ENCODE measurements around the gene ZNF287. TPM values are rescaled to one million over a fixed set of nuclear protein-coding genes. Genes with fewer than 3 reads are reported as not detected.
A peak's percentile ranks its signal among the peaks of the same experiment; 100 is the strongest.

Gene ZNF287
- total RNA-seq, result 10 to 100 TPM in 2 of 7 donors, 1 to 10 TPM in 5; 2.8 to 11.4 (median 8.4) TPM
- polyA plus RNA-seq, result 1 to 10 TPM; 3.9 to 5.3 TPM
- long read RNA-seq, donor 1, partial matches to known transcripts, result 3 of 9 reads
- long read RNA-seq, donor 1, other reads (novel, unspliced or antisense), result 2 of 9 reads
- long read RNA-seq, donor 2, transcript ZNF287-202 (6 exons, 3,208 nt), result major isoform, 5 of 5 reads
- long read RNA-seq, donor 2, partial matches to known transcripts, result 0 of 5 reads
- long read RNA-seq, donor 2, other reads (novel, unspliced or antisense), result 0 of 5 reads
- long read RNA-seq, donor 3, partial matches to known transcripts, result 4 of 11 reads
- long read RNA-seq, donor 3, other reads (novel, unspliced or antisense), result 5 of 11 reads

- TF ChIP-seq, protein P1, sequence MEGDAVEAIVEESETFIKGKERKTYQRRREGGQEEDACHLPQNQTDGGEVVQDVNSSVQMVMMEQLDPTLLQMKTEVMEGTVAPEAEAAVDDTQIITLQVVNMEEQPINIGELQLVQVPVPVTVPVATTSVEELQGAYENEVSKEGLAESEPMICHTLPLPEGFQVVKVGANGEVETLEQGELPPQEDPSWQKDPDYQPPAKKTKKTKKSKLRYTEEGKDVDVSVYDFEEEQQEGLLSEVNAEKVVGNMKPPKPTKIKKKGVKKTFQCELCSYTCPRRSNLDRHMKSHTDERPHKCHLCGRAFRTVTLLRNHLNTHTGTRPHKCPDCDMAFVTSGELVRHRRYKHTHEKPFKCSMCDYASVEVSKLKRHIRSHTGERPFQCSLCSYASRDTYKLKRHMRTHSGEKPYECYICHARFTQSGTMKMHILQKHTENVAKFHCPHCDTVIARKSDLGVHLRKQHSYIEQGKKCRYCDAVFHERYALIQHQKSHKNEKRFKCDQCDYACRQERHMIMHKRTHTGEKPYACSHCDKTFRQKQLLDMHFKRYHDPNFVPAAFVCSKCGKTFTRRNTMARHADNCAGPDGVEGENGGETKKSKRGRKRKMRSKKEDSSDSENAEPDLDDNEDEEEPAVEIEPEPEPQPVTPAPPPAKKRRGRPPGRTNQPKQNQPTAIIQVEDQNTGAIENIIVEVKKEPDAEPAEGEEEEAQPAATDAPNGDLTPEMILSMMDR (IDR thresholded peaks at IDR 0.05), result no peak
- TF ChIP-seq POLR2A (IDR thresholded peaks at IDR 0.05), result peak; percentile 42
- Histone ChIP-seq H3K9me3 (no peaks in the 10 kb centered on the region), H3K4me3 (peak within 1 kb of the TSS; percentile 57), H3K36me3 (no peaks in the 10 kb centered on the region), H3K27me3 (no peaks in the 10 kb centered on the region), H3K27ac (peak within 1 kb of the TSS in 1 of 2 donors; percentile 17), H3K4me1 (ENCODE audit: insufficient read depth) (peaks cover 3% of the 10 kb centered on the region)
- intact Hi-C loops (cut with DNase I), result no loop called here
- WGBS, 3 donors, result 1 to 4% (median 3%) methylated on average over 36 to 77 of the region's 77 CpGs
- DNase-seq, result peak; percentile 92 to 96 (median 95)
Measured at GRCh38 chr17:16568541-16569357, at the start of gene ZNF287. Gene ZNF287 (minus strand): TSS chr17:16569204. CDS start chr17:16567731, 1,473 bp downstream.

DNA sequence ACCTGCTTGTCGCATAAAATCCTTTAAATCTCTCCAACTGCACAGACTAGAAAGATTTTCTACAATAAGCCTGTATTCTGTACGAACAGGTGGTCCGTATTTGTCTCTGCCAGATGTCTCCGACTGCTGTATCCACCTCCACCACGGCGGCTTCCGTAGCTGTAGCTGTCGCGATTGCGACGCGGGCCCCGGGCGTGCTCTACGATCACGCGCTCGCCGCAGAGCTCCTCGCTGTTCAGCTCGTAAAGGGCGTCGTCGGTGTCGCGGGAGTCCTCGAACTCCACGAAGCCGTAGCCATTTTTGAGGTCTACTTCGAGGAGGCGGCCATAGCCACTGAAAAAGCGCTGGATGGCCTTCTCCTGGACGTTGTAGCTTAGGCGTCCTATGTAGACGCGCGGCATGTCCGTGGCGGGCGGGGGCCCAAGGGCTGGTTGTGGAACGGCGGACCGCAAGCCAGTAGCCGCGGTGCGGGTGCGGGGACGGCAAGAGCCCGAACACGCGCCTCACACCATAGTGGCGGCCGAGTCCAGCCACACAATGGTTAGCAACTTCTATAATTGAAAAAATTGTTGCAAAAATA is 48.6 kb upstream of the ZNF287 start:
- Histone ChIP-seq H3K9me3 (peaks cover 0 to 4% of the 10 kb centered on the region in 2 donors), H3K4me3 (no peak overlapping the region), H3K36me3 (no peaks in the 10 kb centered on the region), H3K27me3 (no peaks in the 10 kb centered on the region), H3K27ac (no peak overlapping the region), H3K4me1 (ENCODE audit: insufficient read depth) (no peaks in the 10 kb centered on the region)
- intact Hi-C loops (cut with DNase I), result no loop called here
- 93 to 95% (median 95%) methylated on average over 53 of the region's 53 CpGs for WGBS, 3 donors
- TF ChIP-seq POLR2A (IDR thresholded peaks at IDR 0.05) (no peak), EP300 (IDR thresholded peaks at IDR 0.05) (no peak)
- TF ChIP-seq, protein P1 (IDR thresholded peaks at IDR 0.05), result no peak
- DNase-seq, result no peak

- no peak for DNase-seq
- WGBS, 3 donors, result 60 to 69% (median 63%) methylated on average over 5 of the region's 5 CpGs
- Histone ChIP-seq H3K27ac (no peak overlapping the region), H3K4me3 (no peak overlapping the region), H3K9me3 (no peaks in the 10 kb centered on the region), H3K4me1 (ENCODE audit: insufficient read depth) (no peaks in the 10 kb centered on the region), H3K27me3 (no peaks in the 10 kb centered on the region), H3K36me3 (no peaks in the 10 kb centered on the region)
- TF ChIP-seq EP300 (IDR thresholded peaks at IDR 0.05) (no peak), POLR2A (IDR thresholded peaks at IDR 0.05) (no peak)
- TF ChIP-seq, protein P1 (IDR thresholded peaks at IDR 0.05), result no peak
- intact Hi-C loops (cut with DNase I), result no loop called here
Measured at GRCh38 chr17:16599537-16599936, 30.5 kb upstream of the ZNF287 start.

GRCh38 chr17:16593356-16594102 is 24.5 kb upstream of the ZNF287 start:
- TF ChIP-seq POLR2A (IDR thresholded peaks at IDR 0.05) (no peak), EP300 (IDR thresholded peaks at IDR 0.05) (no peak)
- TF ChIP-seq, protein P1 (IDR thresholded peaks at IDR 0.05), result no peak
- DNase-seq, result no peak
- peaks cover 1% of the 10 kb centered on the region for H3K4me1 ChIP-seq (ENCODE audit: insufficient read depth)
- H3K27me3 ChIP-seq, result no peaks in the 10 kb centered on the region
- H3K27ac ChIP-seq, result no peak overlapping the region
- no peak overlapping the region for H3K4me3 ChIP-seq
- 55 to 79% (median 75%) methylated on average over 2 of the region's 2 CpGs for WGBS, 3 donors
- intact Hi-C loops (cut with DNase I), result no loop called here
- H3K9me3 ChIP-seq, result no peaks in the 10 kb centered on the region
- H3K36me3 ChIP-seq, result no peaks in the 10 kb centered on the region
